GM19238 (cell line): ENCODE measurements around the gene CACNG6.

Source experiments
- DNase-seq: peaks from one replicate; pipeline ENCODE4 v3.0.0; 2011; ENCODE audit warnings: low spot score; ENCODE audit not compliant: insufficient read length

Gene CACNG6

GRCh38 chr19:54041969-54042606 is 50.7 kb downstream of the CACNG6 start:
- DNase-seq: no peak

GRCh38 chr19:54042989-54043388 is 51.6 kb downstream of the CACNG6 start:
- DNase-seq: no peak

DNA sequence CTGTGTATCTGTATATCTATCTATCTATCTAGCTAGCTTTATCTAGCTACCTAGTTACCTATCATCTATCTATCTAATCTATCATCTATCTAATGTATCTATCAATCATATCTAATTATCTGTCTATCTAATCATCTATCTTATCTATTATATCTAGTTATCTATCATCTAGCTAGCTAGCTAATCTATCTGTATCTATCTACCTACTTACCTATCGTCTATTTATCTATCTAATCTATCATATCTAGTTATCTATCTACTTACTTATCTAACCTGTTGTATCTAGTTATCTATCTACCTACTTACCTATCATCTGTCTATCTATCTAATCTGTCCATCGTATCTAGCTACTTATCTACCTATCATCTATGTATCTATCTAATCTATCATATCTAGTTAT is 54.3 kb downstream of the CACNG6 start:
- no peak for DNase-seq

- DNase-seq: no peak
Observed at GRCh38 chr19:54047616-54048015, 56.2 kb downstream of the CACNG6 start.
